ENCODE measurements around the gene KCNE2.
"Not testable (repeated sequence)": the region's sequence is repeated elsewhere in the genome, so short reads cannot be mapped to it uniquely, and the experiment has no call there.

Gene KCNE2

GRCh38 chr21:34417448-34418077 is 53.8 kb downstream of the KCNE2 start:
- not testable (repeated sequence) for DNase-seq
